Keratinocyte (primary cell): ENCODE data around the gene SMTNL2.

Source experiments
- EZH2 ChIP-seq: IDR thresholded peaks from one replicate; pipeline ENCODE4 v1.6.1; 2012; ENCODE audit warnings: inconsistent platforms, mild to moderate bottlenecking, low read length, moderate library complexity
- TF ChIP-seq, protein P1 (sequence below), 3 experiments: IDR thresholded peaks in 1 of 3; conservative IDR thresholded peaks in 1 of 3; optimal IDR thresholded peaks in 1 of 3; 2 replicates in 2 of 3; 3 replicates in 1 of 3; pipeline versions ENCODE3 to v1.5.1; 2011; ENCODE audit warnings: low read length in 3 of 3, mild to moderate bottlenecking in 3 of 3, moderate library complexity in 2 of 3, control low read depth in 1 of 3, inconsistent platforms in 1 of 3; ENCODE audit not compliant: insufficient read depth in 2 of 3; ENCODE audit errors: extremely low read depth in 1 of 3

GRCh38 chr17:4601326-4601725, 17.0 kb downstream of the SMTNL2 start:
- TF ChIP-seq, protein P1, sequence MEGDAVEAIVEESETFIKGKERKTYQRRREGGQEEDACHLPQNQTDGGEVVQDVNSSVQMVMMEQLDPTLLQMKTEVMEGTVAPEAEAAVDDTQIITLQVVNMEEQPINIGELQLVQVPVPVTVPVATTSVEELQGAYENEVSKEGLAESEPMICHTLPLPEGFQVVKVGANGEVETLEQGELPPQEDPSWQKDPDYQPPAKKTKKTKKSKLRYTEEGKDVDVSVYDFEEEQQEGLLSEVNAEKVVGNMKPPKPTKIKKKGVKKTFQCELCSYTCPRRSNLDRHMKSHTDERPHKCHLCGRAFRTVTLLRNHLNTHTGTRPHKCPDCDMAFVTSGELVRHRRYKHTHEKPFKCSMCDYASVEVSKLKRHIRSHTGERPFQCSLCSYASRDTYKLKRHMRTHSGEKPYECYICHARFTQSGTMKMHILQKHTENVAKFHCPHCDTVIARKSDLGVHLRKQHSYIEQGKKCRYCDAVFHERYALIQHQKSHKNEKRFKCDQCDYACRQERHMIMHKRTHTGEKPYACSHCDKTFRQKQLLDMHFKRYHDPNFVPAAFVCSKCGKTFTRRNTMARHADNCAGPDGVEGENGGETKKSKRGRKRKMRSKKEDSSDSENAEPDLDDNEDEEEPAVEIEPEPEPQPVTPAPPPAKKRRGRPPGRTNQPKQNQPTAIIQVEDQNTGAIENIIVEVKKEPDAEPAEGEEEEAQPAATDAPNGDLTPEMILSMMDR (optimal IDR thresholded peaks at IDR 0.05 in 1 of 3, IDR thresholded peaks at IDR 0.05 in 1 of 3, conservative IDR thresholded peaks at IDR 0.05 in 1 of 3; ENCODE audit: extremely low read depth in 1 of 3, insufficient read depth in 2 of 3, low read length in 3 of 3), result no peak
- TF ChIP-seq EZH2, result no peak
